ENCODE results near the gene CD300LF.

CD300LF gene

DNA sequence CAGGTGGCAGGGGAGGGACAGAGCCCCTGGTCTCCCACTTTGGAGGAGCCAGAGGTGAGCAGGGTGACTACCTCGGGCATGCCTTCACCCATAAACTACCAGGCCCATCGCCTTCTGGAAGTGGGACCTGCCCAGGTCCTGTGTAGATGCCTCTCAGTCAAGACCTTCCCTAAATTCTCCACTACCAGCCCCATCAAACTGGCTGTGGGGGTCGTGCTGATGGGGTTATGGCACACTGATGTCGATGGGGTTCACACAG, 18.6 kb upstream of the CD300LF start:
- no peaks in the 10 kb centered on the region for H3K36me3 ChIP-seq (ENCODE audit: control insufficient read depth in 1 of 2, insufficient read depth in 2 of 2, low read length in 2 of 2)
- H3K9ac ChIP-seq (ENCODE audit: low read depth in 1 of 2, low read length in 2 of 2): no peak overlapping the region
- peaks cover 3 to 5% of the 10 kb centered on the region in 2 donors for H3K4me1 ChIP-seq (ENCODE audit: control insufficient read depth in 1 of 2, insufficient read depth in 2 of 2, low read length in 2 of 2)
- no peak overlapping the region for H3K27ac ChIP-seq (ENCODE audit: low read depth, low read length)
- no peaks in the 10 kb centered on the region for H3K9me3 ChIP-seq (ENCODE audit: control insufficient read depth in 1 of 2, low read length in 2 of 2)
- H3K27me3 ChIP-seq (ENCODE audit: control insufficient read depth in 1 of 2, insufficient read depth in 2 of 2, low read length in 2 of 2): no peaks in the 10 kb centered on the region
- H3K4me3 ChIP-seq (ENCODE audit: low read depth in 1 of 2, low read length in 2 of 2): no peak overlapping the region

DNA sequence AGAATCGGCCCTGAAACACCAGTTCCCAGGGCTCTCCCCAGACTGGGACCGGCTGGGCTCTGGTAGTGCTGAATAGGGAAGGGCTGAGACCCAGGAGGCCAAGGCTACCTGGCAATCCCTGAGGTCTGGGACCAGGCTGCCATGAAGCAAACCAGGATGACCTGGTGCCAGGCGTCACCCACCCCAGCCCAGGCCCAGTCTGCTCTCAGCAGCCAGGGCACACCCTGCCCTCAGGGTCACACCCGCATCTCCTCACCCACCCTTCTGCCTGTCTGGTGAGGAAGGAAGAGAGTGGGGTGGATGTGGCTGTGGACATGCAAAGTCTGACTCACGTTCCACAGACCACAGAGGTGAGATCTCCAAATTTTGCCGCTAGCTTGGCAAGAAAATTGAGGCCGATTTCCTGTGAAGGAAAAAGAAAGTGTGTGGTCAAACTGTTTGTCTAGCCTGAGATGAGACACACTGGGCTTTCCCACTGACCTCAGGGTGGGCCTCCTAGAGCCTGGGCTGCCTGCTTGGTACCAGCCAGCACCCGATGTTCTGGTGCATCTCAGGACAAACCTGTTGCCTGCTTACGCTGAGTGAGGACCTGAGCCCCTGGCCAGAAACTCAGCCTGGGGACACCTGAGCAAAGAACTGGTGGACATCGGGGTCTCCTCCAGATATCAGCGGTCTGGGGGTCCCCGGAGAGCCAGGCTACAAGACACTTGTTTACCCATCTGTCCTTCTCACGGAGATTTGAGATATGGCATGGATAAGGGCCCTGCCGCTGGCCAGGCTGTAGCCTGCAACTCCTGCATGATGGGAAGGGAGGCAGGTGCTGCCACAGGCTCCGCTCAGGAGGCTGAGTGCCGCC, 18.0 kb upstream of the CD300LF start:
- H3K4me3 ChIP-seq (ENCODE audit: low read depth in 1 of 2, low read length in 2 of 2): no peak overlapping the region
- H3K4me1 ChIP-seq (ENCODE audit: control insufficient read depth in 1 of 2, insufficient read depth in 2 of 2, low read length in 2 of 2): peaks cover 3 to 5% of the 10 kb centered on the region in 2 donors
- H3K36me3 ChIP-seq (ENCODE audit: control insufficient read depth in 1 of 2, insufficient read depth in 2 of 2, low read length in 2 of 2): no peaks in the 10 kb centered on the region
- no peak overlapping the region for H3K9ac ChIP-seq (ENCODE audit: low read depth in 1 of 2, low read length in 2 of 2)
- no peak overlapping the region for H3K27ac ChIP-seq (ENCODE audit: low read depth, low read length)
- no peaks in the 10 kb centered on the region for H3K9me3 ChIP-seq (ENCODE audit: control insufficient read depth in 1 of 2, low read length in 2 of 2)
- H3K27me3 ChIP-seq (ENCODE audit: control insufficient read depth in 1 of 2, insufficient read depth in 2 of 2, low read length in 2 of 2): no peaks in the 10 kb centered on the region

DNA sequence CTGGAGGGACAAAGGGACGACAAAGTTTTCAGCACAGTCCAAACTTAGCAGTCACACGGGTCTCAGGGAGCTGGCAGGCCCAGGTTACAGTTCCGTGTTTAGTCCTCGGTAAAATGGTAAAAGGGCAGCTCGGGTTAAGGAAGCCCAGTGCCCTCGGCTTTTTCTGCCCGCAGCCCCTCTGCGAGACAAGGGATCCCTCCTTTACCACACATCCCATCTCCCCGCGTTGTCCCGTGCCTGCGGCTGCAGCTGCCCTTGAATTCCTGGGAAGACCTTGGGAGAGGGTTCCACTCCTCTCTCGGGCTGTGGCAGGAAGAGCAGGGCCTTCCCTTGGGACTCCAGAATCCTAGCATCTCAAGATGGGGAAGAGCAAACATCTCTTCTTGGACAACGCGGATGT, 17.1 kb upstream of the CD300LF start:
- no peaks in the 10 kb centered on the region for H3K9me3 ChIP-seq (ENCODE audit: control insufficient read depth in 1 of 2, low read length in 2 of 2)
- peaks cover 3 to 5% of the 10 kb centered on the region in 2 donors for H3K4me1 ChIP-seq (ENCODE audit: control insufficient read depth in 1 of 2, insufficient read depth in 2 of 2, low read length in 2 of 2)
- H3K36me3 ChIP-seq (ENCODE audit: control insufficient read depth in 1 of 2, insufficient read depth in 2 of 2, low read length in 2 of 2): no peaks in the 10 kb centered on the region
- H3K27ac ChIP-seq (ENCODE audit: low read depth, low read length): no peak overlapping the region
- no peak overlapping the region for H3K4me3 ChIP-seq (ENCODE audit: low read depth in 1 of 2, low read length in 2 of 2)
- no peaks in the 10 kb centered on the region for H3K27me3 ChIP-seq (ENCODE audit: control insufficient read depth in 1 of 2, insufficient read depth in 2 of 2, low read length in 2 of 2)
- H3K9ac ChIP-seq (ENCODE audit: low read depth in 1 of 2, low read length in 2 of 2): no peak overlapping the region

DNA sequence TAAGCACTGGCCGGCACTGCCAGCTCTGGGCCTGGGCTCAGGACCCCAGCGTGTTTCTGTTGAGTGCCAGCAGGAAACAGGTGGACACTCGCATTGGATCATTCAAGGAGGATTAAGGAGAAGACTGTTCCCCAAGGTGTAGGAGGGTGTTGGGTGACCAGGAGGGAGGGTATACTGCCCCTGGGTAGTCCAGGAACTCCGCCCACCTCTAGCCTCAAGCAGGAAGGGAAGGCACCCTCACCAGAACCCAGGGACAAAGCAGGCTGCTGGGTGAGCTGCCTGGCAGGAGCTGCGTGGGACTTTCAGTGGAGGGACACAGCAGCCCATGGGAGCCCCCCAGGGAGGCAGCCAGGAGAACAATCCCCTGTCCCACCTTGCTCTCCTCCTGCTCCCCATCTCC, 16.6 kb upstream of the CD300LF start:
- H3K4me3 ChIP-seq (ENCODE audit: low read depth in 1 of 2, low read length in 2 of 2): no peak overlapping the region
- H3K27ac ChIP-seq (ENCODE audit: low read depth, low read length): no peak overlapping the region
- H3K36me3 ChIP-seq (ENCODE audit: control insufficient read depth in 1 of 2, insufficient read depth in 2 of 2, low read length in 2 of 2): no peaks in the 10 kb centered on the region
- H3K9me3 ChIP-seq (ENCODE audit: control insufficient read depth in 1 of 2, low read length in 2 of 2): no peaks in the 10 kb centered on the region
- H3K4me1 ChIP-seq (ENCODE audit: control insufficient read depth in 1 of 2, insufficient read depth in 2 of 2, low read length in 2 of 2): peaks cover 3 to 5% of the 10 kb centered on the region in 2 donors
- no peaks in the 10 kb centered on the region for H3K27me3 ChIP-seq (ENCODE audit: control insufficient read depth in 1 of 2, insufficient read depth in 2 of 2, low read length in 2 of 2)
- no peak overlapping the region for H3K9ac ChIP-seq (ENCODE audit: low read depth in 1 of 2, low read length in 2 of 2)

DNA sequence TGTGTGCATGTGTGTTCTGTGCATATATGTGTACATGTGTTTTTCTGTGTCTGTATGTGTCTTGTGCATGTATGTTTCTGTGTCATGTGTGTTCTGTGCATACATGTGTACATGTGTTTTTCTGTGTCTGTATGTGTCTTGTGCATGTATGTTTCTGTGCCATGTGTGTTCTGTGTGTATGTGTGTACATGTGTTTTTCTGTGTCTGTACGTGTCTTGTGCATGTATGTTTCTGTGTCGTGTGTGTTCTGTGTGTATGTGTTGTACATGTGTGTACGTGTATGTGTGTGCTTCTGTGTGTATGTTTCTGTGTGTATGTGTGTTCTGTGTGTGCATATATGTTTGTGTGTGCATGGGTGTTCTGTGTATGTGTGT, 16.0 kb upstream of the CD300LF start:
- Histone ChIP-seq H3K4me1 (ENCODE audit: control insufficient read depth in 1 of 2, insufficient read depth in 2 of 2, low read length in 2 of 2) (peaks cover 3 to 5% of the 10 kb centered on the region in 2 donors), H3K27me3 (ENCODE audit: control insufficient read depth in 1 of 2, insufficient read depth in 2 of 2, low read length in 2 of 2) (no peaks in the 10 kb centered on the region), H3K4me3 (ENCODE audit: low read depth in 1 of 2, low read length in 2 of 2) (no peak overlapping the region), H3K9ac (ENCODE audit: low read depth in 1 of 2, low read length in 2 of 2) (no peak overlapping the region), H3K27ac (ENCODE audit: low read depth, low read length) (no peak overlapping the region), H3K9me3 (ENCODE audit: control insufficient read depth in 1 of 2, low read length in 2 of 2) (no peaks in the 10 kb centered on the region), H3K36me3 (ENCODE audit: control insufficient read depth in 1 of 2, insufficient read depth in 2 of 2, low read length in 2 of 2) (no peaks in the 10 kb centered on the region)

DNA sequence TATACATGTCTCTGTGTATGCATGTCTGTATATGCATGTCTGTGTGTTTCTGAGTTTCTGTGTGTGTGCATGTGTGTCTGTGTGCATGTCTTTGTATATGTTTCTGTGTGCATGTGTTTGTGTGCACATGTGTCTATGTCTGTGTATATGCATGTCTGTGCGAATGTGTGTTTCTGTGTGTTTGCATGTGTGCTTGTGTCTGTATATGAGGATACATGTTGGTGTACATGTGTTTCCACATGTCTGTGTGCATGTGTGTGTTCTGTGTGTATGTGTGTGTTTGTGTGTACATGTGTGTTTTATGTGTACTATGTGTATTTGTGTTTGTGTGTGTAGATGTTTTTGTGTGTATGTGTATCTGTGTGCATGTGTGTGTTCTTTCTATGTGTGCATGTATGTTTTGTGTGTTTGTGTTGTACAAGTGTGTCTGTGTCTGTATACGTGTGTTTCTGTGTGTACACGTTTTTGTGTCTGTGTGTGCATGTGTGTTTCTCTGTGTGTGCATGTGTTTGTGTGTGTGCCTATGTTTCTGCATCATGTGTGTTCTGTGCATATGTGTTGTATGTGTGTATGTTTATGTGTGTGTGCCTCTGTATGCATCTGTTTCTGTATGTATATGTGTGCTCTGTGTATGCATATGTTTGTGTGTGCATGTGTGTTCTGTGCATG, 15.4 kb upstream of the CD300LF start:
- Histone ChIP-seq H3K27me3 (ENCODE audit: control insufficient read depth in 1 of 2, insufficient read depth in 2 of 2, low read length in 2 of 2) (no peaks in the 10 kb centered on the region), H3K4me3 (ENCODE audit: low read depth in 1 of 2, low read length in 2 of 2) (no peak overlapping the region), H3K9me3 (ENCODE audit: control insufficient read depth in 1 of 2, low read length in 2 of 2) (no peaks in the 10 kb centered on the region), H3K36me3 (ENCODE audit: control insufficient read depth in 1 of 2, insufficient read depth in 2 of 2, low read length in 2 of 2) (no peaks in the 10 kb centered on the region), H3K4me1 (ENCODE audit: control insufficient read depth in 1 of 2, insufficient read depth in 2 of 2, low read length in 2 of 2) (peaks cover 3 to 5% of the 10 kb centered on the region in 2 donors), H3K9ac (ENCODE audit: low read depth in 1 of 2, low read length in 2 of 2) (no peak overlapping the region), H3K27ac (ENCODE audit: low read depth, low read length) (no peak overlapping the region)

DNA sequence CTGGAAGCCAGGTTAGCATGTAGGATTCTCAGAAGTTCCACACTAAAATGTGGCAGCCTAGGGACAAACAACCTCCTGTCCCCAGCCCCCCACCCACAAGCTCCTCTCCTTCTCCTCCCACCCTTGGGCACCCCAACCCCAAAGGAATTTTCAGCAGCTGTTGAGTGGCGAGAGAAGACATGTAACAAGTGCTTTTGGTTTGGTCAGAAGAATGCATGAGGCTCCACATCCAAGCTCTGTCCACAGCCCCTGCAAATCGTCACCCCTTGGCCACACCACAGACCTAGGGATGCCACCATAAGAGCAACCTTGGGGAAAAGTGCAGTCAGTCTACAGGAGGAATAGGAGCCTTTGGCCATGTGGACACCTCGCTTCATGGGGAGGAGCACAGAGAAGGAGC, 12.4 kb upstream of the CD300LF start:
- Histone ChIP-seq H3K9me3 (ENCODE audit: control insufficient read depth in 1 of 2, low read length in 2 of 2) (no peaks in the 10 kb centered on the region), H3K4me3 (ENCODE audit: low read depth in 1 of 2, low read length in 2 of 2) (no peak overlapping the region), H3K36me3 (ENCODE audit: control insufficient read depth in 1 of 2, insufficient read depth in 2 of 2, low read length in 2 of 2) (no peaks in the 10 kb centered on the region), H3K27me3 (ENCODE audit: control insufficient read depth in 1 of 2, insufficient read depth in 2 of 2, low read length in 2 of 2) (no peaks in the 10 kb centered on the region), H3K4me1 (ENCODE audit: control insufficient read depth in 1 of 2, insufficient read depth in 2 of 2, low read length in 2 of 2) (no peaks in the 10 kb centered on the region), H3K27ac (ENCODE audit: low read depth, low read length) (no peak overlapping the region), H3K9ac (ENCODE audit: low read depth in 1 of 2, low read length in 2 of 2) (no peak overlapping the region)

DNA sequence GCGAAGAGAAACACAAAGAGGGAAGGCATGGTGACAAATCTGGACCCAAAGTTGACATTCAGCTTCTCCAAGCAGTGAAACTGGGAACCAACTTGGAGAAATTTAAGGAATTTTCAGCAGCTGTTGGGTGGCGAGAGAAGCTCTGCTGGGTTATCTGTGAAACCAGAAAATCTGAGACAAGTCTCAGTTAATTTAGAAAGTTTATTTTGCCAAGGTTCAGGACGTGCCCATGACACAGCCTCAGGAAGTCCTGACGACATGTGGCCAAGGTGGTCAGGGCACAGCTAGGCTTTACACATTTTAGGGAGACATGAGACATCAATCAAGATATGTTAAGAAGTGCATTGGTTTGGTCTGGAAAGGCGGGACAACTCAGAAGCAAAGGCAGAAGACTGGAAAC, 11.2 kb upstream of the CD300LF start:
- no peaks in the 10 kb centered on the region for H3K4me1 ChIP-seq (ENCODE audit: control insufficient read depth in 1 of 2, insufficient read depth in 2 of 2, low read length in 2 of 2)
- no peak overlapping the region for H3K4me3 ChIP-seq (ENCODE audit: low read depth in 1 of 2, low read length in 2 of 2)

DNA sequence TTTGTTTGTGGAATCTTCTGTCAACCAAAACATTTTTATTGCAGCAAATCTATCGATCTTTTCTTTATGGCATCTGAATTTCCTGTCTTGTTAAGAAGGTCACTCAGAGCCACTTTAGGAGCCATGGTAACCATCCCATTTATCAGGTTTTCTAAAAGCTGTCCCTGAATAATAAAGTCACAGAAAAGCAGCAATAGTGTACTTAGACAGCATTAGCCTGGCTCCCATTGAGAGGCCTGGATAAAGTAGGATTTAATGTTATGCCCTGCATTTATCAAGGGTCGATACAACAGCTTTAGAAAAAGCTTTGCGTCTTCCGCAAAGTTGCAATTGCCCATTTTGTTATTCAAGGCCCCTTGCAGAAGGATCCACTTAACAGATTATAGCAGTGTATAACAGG, 10.1 kb upstream of the CD300LF start:
- Histone ChIP-seq H3K27ac (ENCODE audit: low read depth, low read length) (no peak overlapping the region), H3K9me3 (ENCODE audit: control insufficient read depth in 1 of 2, low read length in 2 of 2) (no peaks in the 10 kb centered on the region), H3K9ac (ENCODE audit: low read depth in 1 of 2, low read length in 2 of 2) (no peak overlapping the region), H3K4me3 (ENCODE audit: low read depth in 1 of 2, low read length in 2 of 2) (no peak overlapping the region), H3K36me3 (ENCODE audit: control insufficient read depth in 1 of 2, insufficient read depth in 2 of 2, low read length in 2 of 2) (no peaks in the 10 kb centered on the region), H3K27me3 (ENCODE audit: control insufficient read depth in 1 of 2, insufficient read depth in 2 of 2, low read length in 2 of 2) (no peaks in the 10 kb centered on the region), H3K4me1 (ENCODE audit: control insufficient read depth in 1 of 2, insufficient read depth in 2 of 2, low read length in 2 of 2) (no peaks in the 10 kb centered on the region)

More for the DNA sequence above, 11.2 kb upstream of the CD300LF start:
- H3K9me3 ChIP-seq (ENCODE audit: control insufficient read depth in 1 of 2, low read length in 2 of 2): no peaks in the 10 kb centered on the region
- no peaks in the 10 kb centered on the region for H3K27me3 ChIP-seq (ENCODE audit: control insufficient read depth in 1 of 2, insufficient read depth in 2 of 2, low read length in 2 of 2)
- H3K27ac ChIP-seq (ENCODE audit: low read depth, low read length): no peak overlapping the region
- no peak overlapping the region for H3K9ac ChIP-seq (ENCODE audit: low read depth in 1 of 2, low read length in 2 of 2)
- no peaks in the 10 kb centered on the region for H3K36me3 ChIP-seq (ENCODE audit: control insufficient read depth in 1 of 2, insufficient read depth in 2 of 2, low read length in 2 of 2)

DNA sequence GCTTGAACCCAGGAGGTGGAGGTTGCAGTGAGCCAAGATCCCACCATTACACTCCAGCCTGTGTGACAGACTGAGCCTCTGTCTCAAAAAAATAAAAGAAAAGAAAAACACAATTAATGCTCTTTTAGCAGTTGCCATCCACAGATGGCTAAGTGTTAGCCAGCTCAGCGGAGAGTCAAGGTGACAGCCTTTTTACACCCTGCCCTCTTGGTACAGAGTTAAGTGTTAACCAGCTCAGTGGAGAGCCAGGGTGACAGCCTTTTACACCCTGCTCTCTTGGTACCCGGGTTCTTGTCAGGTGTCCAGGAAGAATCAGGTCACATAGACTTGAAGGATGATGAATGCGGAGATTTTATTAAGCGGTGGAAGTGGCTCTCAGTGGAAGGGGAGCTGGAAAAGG, 7.8 kb upstream of the CD300LF start:
- no peaks in the 10 kb centered on the region for H3K27me3 ChIP-seq (ENCODE audit: control insufficient read depth in 1 of 2, insufficient read depth in 2 of 2, low read length in 2 of 2)
- H3K9ac ChIP-seq (ENCODE audit: low read depth in 1 of 2, low read length in 2 of 2): no peak overlapping the region
- H3K4me1 ChIP-seq (ENCODE audit: control insufficient read depth in 1 of 2, insufficient read depth in 2 of 2, low read length in 2 of 2): no peaks in the 10 kb centered on the region
- H3K36me3 ChIP-seq (ENCODE audit: control insufficient read depth in 1 of 2, insufficient read depth in 2 of 2, low read length in 2 of 2): no peaks in the 10 kb centered on the region
- no peaks in the 10 kb centered on the region for H3K9me3 ChIP-seq (ENCODE audit: control insufficient read depth in 1 of 2, low read length in 2 of 2)
- no peak overlapping the region for H3K27ac ChIP-seq (ENCODE audit: low read depth, low read length)
- H3K4me3 ChIP-seq (ENCODE audit: low read depth in 1 of 2, low read length in 2 of 2): no peak overlapping the region
